ENCODE data around the gene NTSR1.

Gene NTSR1

DNA sequence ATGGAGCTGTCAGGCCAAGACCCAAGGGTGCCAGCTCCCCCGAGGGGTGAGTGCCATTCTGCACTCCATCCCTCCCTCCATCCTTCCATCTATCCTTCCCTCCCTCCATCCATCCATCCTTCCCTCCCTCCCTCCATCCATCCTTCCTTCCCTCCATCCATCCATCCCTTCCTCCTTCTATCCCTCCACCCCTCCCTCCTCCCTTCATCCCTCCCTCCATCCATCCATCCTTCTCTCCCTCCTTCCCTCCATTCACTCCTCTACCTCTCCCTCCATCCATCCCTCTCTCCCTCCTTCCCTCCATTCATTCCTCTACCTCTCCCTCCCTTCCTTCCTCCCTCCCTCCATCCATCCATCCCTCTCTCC is 46.3 kb downstream of the NTSR1 start:
- H3K4me1 ChIP-seq (ENCODE audit: insufficient read depth, low read length, poor library complexity, severe bottlenecking) = no peaks in the 10 kb centered on the region
- no peaks in the 10 kb centered on the region for H3F3A ChIP-seq (ENCODE audit: low read depth)
- no peaks in the 10 kb centered on the region for H3K27me3 ChIP-seq (ENCODE audit: insufficient read depth, low read length, poor library complexity, severe bottlenecking)
- H4K20me1 ChIP-seq (ENCODE audit: insufficient read depth, low read length, poor library complexity, severe bottlenecking) = no peaks in the 10 kb centered on the region
- H2AFZ ChIP-seq (ENCODE audit: low read length) = no peak overlapping the region
- TF ChIP-seq, protein P1, sequence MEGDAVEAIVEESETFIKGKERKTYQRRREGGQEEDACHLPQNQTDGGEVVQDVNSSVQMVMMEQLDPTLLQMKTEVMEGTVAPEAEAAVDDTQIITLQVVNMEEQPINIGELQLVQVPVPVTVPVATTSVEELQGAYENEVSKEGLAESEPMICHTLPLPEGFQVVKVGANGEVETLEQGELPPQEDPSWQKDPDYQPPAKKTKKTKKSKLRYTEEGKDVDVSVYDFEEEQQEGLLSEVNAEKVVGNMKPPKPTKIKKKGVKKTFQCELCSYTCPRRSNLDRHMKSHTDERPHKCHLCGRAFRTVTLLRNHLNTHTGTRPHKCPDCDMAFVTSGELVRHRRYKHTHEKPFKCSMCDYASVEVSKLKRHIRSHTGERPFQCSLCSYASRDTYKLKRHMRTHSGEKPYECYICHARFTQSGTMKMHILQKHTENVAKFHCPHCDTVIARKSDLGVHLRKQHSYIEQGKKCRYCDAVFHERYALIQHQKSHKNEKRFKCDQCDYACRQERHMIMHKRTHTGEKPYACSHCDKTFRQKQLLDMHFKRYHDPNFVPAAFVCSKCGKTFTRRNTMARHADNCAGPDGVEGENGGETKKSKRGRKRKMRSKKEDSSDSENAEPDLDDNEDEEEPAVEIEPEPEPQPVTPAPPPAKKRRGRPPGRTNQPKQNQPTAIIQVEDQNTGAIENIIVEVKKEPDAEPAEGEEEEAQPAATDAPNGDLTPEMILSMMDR (conservative IDR thresholded peaks at IDR 0.05; ENCODE audit: low read length) = no peak
- no peak for TF ChIP-seq EZH2phosphoT487 (IDR thresholded peaks at IDR 0.05; ENCODE audit: borderline replicate concordance)
- no peak overlapping the region for H3K4me2 ChIP-seq (ENCODE audit: low read depth, low read length, poor library complexity, severe bottlenecking)
- no peak overlapping the region for H3K9ac ChIP-seq (ENCODE audit: low read depth, low read length, poor library complexity, severe bottlenecking)
- H3K4me3 ChIP-seq (ENCODE audit: low read length, poor library complexity, severe bottlenecking) = no peak overlapping the region
- no peaks in the 10 kb centered on the region for H3K79me2 ChIP-seq (ENCODE audit: insufficient read depth, low read length)
- no peaks in the 10 kb centered on the region for H3K9me2 ChIP-seq (replicated peaks; ENCODE audit: low read depth, low read length)
- no peaks in the 10 kb centered on the region for H3K9me3 ChIP-seq (ENCODE audit: insufficient read depth, low read depth, low read length)
- H3K36me3 ChIP-seq (ENCODE audit: insufficient read depth, low read length) = no peaks in the 10 kb centered on the region

DNA sequence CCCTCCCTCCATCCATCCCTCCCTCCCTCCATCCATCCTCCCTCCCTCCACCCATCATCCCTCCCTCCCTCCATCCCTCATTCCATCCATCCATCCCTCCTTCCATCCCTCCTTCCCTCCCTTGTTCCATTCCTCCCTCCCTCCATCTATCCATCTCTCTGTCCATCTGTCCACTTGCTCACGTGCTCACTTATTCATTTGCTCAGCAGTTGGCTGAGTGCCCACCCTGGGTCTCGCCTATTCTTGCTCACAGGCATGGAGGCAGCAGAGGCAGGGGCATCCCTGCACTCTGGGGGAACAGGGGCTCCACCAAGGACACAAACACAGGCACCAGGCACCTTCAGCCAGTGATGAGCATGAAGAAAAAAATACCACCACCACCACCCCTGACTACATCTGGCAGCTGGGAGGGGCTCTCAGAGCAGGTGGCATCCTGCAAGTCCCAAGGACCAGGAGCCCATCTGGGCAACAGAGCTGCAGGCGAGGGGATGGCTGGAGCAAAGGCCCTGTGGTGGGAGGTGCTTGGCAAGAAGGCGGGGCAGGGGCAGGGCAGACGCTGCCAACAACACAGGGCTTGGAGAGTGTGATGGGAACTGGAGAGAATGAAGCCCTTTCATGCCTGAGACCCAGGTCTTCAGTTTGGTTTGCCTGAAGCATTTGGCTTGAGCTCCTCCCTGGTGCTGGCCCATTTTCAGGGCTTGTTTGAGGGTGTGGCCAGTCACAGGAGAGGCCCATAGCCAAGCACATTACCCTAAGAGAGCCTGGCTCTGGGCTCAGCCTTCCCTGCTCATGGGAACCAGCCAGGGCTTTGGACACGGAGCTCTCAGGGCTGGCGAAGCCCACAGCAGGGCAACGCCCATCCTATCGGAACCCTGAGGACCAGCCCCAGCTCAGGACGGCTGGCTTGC is 47.4 kb downstream of the NTSR1 start:
- Histone ChIP-seq H2AFZ (ENCODE audit: low read length) (no peak overlapping the region), H4K20me1 (ENCODE audit: insufficient read depth, low read length, poor library complexity, severe bottlenecking) (no peaks in the 10 kb centered on the region), H3K4me1 (ENCODE audit: insufficient read depth, low read length, poor library complexity, severe bottlenecking) (no peaks in the 10 kb centered on the region), H3K9me3 (ENCODE audit: insufficient read depth, low read depth, low read length) (no peaks in the 10 kb centered on the region), H3F3A (ENCODE audit: low read depth) (no peaks in the 10 kb centered on the region), H3K27me3 (ENCODE audit: insufficient read depth, low read length, poor library complexity, severe bottlenecking) (no peaks in the 10 kb centered on the region), H3K4me3 (ENCODE audit: low read length, poor library complexity, severe bottlenecking) (no peak overlapping the region), H3K4me2 (ENCODE audit: low read depth, low read length, poor library complexity, severe bottlenecking) (no peak overlapping the region), H3K79me2 (ENCODE audit: insufficient read depth, low read length) (no peaks in the 10 kb centered on the region), H3K9ac (ENCODE audit: low read depth, low read length, poor library complexity, severe bottlenecking) (no peak overlapping the region), H3K36me3 (ENCODE audit: insufficient read depth, low read length) (no peaks in the 10 kb centered on the region), H3K9me2 (replicated peaks; ENCODE audit: low read depth, low read length) (no peaks in the 10 kb centered on the region)
- TF ChIP-seq EZH2phosphoT487 (IDR thresholded peaks at IDR 0.05; ENCODE audit: borderline replicate concordance) = no peak
- TF ChIP-seq, protein P1 (conservative IDR thresholded peaks at IDR 0.05; ENCODE audit: low read length) = no peak

DNA sequence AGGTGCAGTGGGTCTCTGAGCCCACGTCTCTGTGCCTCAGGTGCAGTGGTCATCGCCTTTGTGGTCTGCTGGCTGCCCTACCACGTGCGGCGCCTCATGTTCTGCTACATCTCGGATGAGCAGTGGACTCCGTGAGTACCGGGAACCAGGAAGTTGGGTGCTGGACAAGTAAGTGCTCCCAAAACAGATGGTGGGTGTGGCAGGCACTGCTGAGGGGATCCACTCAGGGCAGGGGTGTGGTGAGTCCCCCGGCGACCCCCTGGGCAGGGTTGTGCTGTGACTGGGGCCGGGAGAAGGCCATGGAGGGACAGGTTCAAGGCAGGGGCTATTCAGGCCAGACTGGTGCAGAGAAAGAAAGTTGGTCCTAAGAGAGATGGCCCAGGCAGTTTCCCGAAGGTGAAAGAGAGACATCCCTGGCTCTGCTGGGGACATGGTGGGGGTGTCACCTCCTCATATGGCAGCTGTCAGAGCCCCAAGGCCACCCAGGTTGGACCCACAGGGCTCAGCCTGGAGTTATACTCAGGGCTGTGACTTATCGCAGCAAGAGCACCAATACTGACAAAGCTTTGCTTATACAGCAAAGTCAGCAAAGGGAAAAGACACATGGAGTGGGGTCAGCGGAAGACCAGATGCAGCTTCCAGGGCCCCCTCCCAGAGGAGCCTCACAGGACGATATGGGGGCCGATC is 49.7 kb downstream of the NTSR1 start:
- Histone ChIP-seq H3K79me2 (ENCODE audit: insufficient read depth, low read length) (no peaks in the 10 kb centered on the region), H3F3A (ENCODE audit: low read depth) (no peaks in the 10 kb centered on the region), H3K9me3 (ENCODE audit: insufficient read depth, low read depth, low read length) (no peaks in the 10 kb centered on the region), H3K9ac (ENCODE audit: low read depth, low read length, poor library complexity, severe bottlenecking) (no peak overlapping the region), H3K27me3 (ENCODE audit: insufficient read depth, low read length, poor library complexity, severe bottlenecking) (no peaks in the 10 kb centered on the region), H3K36me3 (ENCODE audit: insufficient read depth, low read length) (no peaks in the 10 kb centered on the region), H2AFZ (ENCODE audit: low read length) (no peak overlapping the region), H3K9me2 (replicated peaks; ENCODE audit: low read depth, low read length) (no peaks in the 10 kb centered on the region), H3K4me3 (ENCODE audit: low read length, poor library complexity, severe bottlenecking) (no peak overlapping the region), H3K4me1 (ENCODE audit: insufficient read depth, low read length, poor library complexity, severe bottlenecking) (no peaks in the 10 kb centered on the region), H3K4me2 (ENCODE audit: low read depth, low read length, poor library complexity, severe bottlenecking) (no peak overlapping the region), H4K20me1 (ENCODE audit: insufficient read depth, low read length, poor library complexity, severe bottlenecking) (no peaks in the 10 kb centered on the region)
- TF ChIP-seq, protein P1 (conservative IDR thresholded peaks at IDR 0.05; ENCODE audit: low read length) = no peak

Data from Loucy (cell line).